Activated CD4-positive, alpha-beta T cell treated with anti-CD3 and anti-CD28 coated beads for 24 hours (primary cell): ENCODE data around the gene COQ8A.
"Not testable (repeated sequence)": the region's sequence is repeated elsewhere in the genome, so short reads cannot be mapped to it uniquely, and the experiment has no call there.

Source experiments
- DNase-seq, 2 donors: peaks; one replicate each; pipeline ENCODE4 v3.0.0-alpha.2; 2020; ENCODE audit warnings: low read depth in 2 of 2

The COQ8A gene

DNA sequence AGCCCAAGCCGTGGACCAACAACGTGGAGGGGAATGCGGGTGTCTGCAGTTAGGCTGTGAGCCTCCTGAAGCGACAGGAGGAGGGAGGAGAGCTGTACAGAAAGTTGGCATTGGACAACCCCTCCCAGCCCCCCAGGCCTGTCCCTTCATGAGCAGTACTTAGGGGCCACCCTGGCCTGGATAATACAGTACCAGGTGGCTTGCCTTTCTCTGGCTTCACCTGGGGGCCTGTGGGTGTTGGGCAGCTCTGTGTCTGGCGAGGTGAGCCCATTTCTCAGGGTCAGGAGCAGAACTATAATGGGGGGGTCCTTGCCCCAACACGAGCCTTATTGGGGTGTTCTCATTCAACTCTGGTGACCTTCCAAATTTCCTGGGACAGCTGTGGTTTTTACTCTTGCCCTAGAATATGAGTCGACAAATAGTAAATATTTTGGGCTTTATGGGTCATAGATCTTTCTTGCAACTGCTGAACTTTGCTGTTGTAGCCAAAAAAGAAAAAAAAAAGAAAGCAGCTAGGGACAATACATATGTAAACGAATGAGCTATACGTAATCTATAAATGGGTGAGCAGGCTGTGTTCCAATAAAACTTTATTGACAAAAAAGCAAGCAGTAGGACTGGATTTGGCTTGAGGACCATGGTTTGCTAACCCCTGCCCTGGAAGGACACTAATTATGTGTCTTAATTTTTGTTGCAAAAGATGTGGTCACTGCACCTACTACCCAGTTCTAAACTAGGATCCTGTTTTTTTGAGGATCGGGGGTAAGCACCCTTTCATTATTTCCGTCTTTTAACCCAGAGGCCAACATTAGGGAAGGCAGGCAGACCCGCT, 11.4 kb downstream of the COQ8A start:
- DNase-seq = no peak

GRCh38 chr1:226952118-226952441, 12.0 kb downstream of the COQ8A start:
- DNase-seq = no peak

DNA sequence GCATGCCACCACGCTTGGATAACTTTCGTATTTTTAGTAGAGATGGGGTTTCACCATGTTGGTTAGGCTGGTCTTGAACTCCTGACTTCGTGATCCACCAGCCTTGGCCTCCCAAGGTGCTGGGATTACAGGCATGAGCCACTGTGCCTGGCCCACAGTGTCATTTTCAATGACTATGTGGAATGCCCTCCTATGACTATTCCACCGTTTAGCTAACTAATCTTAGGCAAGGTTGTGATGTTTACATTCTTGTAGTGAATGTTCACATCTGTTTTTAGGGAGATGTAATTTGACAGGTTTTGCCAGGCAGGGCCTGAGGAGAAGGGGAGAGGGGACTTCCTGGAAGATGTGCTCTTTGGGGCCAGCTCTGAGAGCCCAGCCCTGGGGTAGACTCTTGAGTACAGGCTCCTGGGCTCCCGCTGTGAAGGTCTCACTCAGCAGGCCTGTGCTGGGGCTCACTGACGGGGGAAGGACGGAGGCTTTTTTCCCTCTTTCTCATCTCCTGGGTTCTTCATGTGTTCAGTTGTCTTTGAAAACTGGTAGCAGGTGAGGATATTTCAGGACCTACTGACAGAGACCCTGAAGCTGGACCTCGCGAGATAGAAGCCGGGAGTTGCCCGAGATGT, 13.2 kb downstream of the COQ8A start:
- no peak for DNase-seq

- DNase-seq = no peak
Measured at GRCh38 chr1:226954337-226954736, 14.2 kb downstream of the COQ8A start.

DNA sequence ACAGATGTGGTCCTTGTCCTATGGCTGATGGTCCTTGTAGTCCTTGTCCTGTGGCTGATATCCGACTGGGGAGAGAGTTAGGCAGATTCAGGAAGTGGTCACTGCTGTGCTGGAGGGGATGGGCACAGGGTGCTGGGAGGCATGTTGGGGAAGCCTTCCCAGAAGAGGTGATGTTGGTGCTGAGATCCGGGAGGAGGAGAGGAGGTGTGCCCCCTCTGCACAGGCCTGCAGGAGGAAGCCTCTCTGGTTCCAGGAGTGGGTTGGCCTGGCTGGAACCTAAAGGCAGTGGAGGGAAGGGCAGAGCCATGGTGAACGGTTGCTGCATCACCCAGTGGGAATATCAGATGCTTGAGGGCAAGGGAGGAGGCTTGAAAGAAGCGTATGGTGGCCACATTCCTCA, 14.7 kb downstream of the COQ8A start:
- DNase-seq = no peak

DNA sequence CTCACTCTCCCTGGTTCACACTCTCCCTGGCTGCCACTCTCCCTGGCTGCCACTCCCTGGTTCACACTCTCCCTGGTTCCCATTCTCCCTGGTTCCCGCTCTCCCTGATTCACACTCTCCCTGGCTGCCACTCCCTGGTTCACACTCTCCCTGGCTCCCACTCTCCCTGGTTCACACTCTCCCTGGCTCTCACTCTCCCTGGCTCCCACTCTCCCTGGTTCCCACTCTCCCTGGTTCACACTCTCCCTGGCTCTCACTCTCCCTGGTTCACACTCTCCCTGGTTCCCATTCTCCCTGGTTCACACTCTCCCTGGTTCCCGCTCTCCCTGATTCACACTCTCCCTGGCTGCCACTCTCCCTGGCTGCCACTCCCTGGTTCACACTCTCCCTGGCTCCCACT, 15.8 kb downstream of the COQ8A start:
- not testable (repeated sequence) for DNase-seq

DNA sequence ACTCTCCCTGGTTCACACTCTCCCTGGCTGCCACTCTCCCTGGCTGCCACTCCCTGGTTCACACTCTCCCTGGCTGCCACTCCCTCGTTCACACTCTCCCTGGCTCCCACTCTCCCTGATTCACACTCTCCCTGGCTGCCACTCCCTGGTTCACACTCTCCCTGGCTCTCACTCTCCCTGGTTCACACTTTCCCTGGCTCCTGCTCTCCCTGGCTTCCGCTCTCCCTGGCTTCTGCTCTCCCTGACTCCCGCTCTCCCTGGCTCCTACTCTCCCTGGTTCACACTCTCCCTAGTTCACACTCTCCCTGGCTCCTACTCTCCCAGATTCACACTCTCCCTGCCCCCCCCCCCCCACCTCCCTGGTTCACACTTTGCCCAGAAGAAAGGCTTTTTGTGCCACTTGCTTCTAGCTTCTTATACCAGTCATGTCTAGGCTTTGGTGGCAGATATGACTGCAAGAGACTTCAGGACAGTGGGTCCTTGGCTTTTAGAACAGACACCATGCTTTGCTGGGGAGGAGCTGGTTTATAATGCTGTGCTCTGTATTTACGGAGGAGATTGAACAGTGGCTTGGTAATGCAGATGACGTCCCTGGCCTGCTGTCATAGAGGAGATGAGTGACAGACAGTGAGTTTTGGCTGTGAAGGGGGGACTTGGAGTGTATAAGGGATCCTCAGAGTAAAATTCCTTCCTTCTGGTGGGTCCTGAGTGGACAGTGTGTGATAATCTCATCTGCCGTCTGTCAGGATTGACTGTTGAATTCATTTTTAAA, 17.0 kb downstream of the COQ8A start:
- DNase-seq = no peak

GRCh38 chr1:226957714-226958113, 17.6 kb downstream of the COQ8A start:
- DNase-seq = no peak

DNA sequence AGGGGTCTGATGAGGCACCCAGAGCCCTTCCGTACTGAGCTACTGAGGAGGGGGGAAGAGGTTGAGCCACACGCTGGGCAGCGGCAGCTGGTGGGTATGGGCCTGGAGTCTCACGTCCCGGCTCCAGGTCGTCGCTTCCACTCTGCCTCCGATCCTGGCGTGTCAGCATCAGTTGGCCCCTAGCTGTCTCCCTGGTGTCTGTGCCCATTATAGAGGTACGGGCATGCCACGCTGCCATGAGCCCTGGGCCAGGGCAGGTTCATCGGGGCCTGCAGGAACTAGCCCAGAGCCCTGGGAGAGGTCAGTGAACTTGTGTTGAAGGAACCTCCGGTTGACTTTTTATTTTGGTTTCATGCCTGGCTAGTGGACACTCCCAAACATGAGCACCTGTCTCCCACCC, 18.2 kb downstream of the COQ8A start:
- no peak for DNase-seq

DNA sequence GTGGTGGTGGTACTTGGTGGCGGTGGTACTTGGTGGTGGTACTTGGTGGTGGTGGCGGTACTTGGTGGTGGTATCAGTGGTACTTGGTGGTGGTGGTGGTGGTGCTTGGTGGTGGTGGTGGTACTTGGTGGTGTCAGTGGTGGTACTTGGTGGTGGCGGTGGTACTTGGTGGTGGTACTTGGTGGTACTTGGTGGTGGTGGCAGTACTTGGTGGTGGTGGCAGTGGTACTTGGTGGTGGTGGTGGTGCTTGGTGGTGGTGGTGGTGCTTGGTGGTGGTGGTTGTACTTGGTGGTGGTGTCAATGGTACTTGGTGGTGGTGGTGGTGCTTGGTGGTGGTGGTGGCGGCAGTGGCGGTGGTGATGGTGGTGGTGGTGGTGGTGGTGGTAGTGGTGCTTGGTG, 20.2 kb downstream of the COQ8A start:
- DNase-seq = no peak

DNA sequence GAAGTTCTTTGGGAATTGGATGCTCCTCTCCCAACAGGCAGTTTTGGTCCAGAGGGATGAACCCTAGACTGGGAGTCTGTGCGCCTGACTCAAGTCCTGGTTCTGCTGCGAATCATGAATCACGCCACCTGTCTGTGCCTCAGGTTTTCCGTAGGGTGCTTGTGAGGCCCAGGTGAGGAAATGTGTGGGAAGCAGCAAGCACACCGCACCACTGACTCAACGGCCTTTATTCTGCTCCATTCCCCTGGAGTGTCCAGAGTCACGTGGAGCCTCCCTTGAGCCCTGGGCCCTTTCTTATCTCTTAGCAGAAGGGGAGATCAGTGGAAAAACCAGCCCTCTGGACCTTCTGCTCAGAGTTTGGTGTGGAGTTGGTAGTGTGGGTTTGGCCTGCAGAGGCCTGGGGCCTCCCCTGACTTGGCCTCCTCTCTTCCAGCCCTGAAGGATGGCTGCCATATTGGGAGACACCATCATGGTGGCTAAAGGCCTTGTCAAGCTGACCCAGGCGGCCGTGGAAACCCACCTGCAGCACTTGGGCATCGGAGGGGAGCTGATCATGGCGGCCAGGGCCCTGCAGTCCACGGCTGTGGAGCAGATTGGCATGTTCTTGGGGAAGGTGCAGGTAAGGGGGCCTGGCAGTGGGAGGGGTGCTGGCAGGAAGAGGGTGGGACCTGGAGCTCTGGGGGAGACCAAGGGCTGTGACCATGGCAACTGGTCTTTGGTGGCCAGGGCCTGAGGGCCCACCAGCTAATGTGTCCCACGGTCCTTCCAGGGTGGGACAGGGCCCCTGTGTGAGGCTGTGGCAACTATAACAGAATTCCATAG, 21.1 kb downstream of the COQ8A start:
- DNase-seq = peak in 1 of 2 donors; percentile 13

DNA sequence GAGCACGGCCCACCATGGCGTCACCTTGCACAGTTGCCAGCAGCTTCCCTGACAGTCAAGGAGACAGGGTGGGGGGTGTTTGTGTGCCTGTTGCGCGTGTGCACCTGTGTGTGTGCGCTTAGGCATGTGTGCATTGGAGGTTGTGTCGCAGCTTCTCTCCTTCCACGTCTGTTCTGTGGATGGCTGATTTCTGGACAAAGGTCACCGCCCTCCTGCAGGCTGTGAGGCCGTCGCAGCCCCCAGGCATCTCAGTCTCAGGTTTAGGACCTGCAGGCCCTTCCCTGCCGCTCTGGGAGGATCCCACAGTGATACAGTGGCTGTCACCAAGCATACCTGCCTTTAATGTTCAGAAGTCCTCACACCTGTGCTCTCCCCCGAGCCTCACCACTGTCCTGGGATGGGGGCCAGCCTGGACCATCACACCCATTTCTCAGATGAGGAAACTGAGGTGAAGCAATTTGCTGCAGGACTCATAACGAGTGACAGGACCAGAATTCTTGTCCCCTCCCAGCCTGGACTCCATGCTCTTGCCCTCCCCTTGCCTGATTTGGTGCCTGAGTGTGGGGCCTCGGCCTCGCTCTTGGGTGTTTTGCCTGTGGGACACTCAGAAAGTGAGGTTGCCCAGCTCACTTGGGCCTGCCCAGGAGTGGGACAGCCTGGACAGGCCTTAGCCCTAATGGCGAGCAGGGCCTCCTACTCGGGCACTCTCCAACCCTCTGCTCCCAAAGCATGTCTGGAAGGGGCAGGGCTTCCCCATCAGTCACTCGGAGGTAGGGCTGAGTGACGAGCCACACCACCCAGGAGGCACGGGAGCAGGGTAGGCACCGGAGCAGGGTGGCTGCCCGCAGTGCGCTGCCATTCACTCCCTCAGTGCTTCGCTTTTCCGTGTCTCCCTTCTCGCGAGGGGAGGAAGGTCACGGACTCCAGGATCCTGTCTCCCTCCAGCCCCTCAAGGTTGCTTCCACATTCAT, 22.6 kb downstream of the COQ8A start:
- no peak for DNase-seq

- DNase-seq = no peak
Measured at GRCh38 chr1:226964068-226964425, 24.0 kb downstream of the COQ8A start.

- no peak for DNase-seq
Measured at GRCh38 chr1:226964611-226965486, 24.8 kb downstream of the COQ8A start.

DNA sequence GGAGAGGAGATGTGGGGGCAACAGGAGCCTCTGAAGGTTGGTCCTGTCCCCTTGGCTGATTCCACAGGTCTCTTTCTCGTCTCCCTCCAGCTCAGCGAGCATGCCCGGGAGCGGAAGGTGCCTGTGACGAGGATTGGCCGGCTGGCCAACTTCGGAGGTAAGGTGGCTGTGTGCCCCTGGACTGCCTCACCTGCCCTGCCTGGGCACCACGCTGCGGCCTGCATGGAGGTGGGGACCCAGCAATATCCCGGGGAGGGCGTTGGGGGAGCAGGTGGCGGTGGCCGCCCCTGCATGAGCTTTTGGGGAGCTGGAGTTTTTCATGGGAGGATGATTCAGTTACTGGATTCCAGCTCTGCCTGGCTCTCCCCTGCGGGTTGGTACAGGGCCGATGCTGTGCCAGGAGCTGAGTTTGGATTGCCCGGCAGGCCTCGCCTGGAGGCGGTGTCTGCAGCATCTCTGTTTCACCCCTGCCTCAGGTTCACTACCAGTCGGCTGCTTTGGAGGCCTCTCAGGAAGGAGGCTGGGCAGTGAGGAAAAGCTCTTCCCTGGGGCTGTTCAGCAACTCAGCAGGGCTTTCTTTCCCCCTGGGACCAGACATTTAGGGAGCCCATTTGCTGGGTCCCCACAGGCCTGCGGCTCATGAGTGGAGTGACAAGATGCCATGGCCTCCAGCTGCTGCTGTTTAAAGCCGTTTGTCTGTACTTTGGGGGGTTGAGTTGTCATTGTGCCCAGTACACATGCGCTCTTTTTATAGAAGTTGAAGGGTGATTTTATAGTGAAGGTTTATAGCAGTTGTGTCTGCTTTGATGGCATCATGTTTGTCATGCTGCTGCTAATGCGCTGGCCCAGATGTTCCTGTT, 25.7 kb downstream of the COQ8A start:
- no peak for DNase-seq

- no peak for DNase-seq
Measured at GRCh38 chr1:226966683-226967082, 26.6 kb downstream of the COQ8A start.

DNA sequence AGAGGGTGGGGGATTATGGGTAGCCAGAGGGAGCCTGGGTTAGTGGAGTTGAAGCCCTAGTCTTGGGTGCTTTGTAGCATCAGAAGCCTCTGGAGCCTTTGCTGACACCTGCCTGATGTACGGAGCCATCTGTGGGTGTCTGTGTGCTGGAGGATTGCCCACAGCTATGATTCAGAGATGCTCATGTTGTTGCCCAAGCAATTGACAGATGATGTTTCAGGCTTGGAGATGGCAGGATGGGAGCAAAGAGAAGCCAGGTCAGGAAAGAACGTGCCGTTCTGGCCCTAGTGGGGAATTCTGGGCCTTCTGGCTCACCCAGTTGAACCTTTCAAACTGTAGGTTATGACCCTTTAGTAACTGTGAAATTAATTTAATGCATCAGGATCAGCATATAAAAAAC, 27.6 kb downstream of the COQ8A start:
- DNase-seq = no peak

GRCh38 chr1:226971765-226972164, 31.7 kb downstream of the COQ8A start:
- no peak for DNase-seq

DNA sequence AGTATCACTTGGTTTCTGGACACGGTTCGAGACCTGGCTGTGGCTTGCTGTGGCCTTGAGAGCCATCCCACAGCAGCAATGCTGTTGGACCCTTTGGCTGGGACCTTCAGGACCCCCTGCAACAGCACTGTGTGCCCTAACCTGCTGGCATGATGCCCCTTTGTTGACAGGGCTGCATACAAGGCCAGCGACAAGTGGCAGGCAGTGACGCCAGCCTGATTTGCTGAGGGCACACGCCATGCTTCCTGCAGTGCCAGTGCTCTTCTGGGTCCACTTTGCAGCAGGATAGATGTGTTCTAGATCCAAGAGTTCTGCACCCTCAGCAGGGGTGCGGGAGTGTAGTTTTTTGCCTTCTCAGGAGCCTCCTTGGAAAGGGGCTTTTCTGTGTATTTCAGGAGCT, 32.8 kb downstream of the COQ8A start:
- no peak for DNase-seq
